Ishikawa (cell line): ENCODE results near the gene FXR2.
A peak's percentile ranks its signal among the peaks of the same experiment; 100 is the strongest.

Source experiments
- CEBPB ChIP-seq: IDR thresholded peaks from 2 replicates; pipeline ENCODE4 v1.6.1; 2012
- CREB1 ChIP-seq: IDR thresholded peaks from 2 replicates; pipeline ENCODE4 v1.6.1; 2012; ENCODE audit warnings: low read depth
- EGR1 ChIP-seq: IDR thresholded peaks from 2 replicates; pipeline ENCODE4 v1.6.1; 2012
- EP300 ChIP-seq: IDR thresholded peaks from 2 replicates; pipeline ENCODE4 v1.6.1; 2012; ENCODE audit warnings: borderline replicate concordance
- FOXM1 ChIP-seq: IDR thresholded peaks from 2 replicates; pipeline ENCODE4 v1.6.1; 2012; ENCODE audit warnings: low read depth, borderline replicate concordance
- NFIC ChIP-seq: IDR thresholded peaks from 2 replicates; pipeline ENCODE4 v1.6.1; 2012
- RAD21 ChIP-seq: IDR thresholded peaks from 2 replicates; pipeline ENCODE4 v1.6.1; 2012; ENCODE audit warnings: low read depth
- TAF1 ChIP-seq: IDR thresholded peaks from 2 replicates; pipeline ENCODE4 v1.6.1; 2012; ENCODE audit warnings: low read depth, mild to moderate bottlenecking
- TCF12 ChIP-seq: IDR thresholded peaks from 2 replicates; pipeline ENCODE4 v1.6.1; 2012; ENCODE audit warnings: low read depth
- TEAD4 ChIP-seq: IDR thresholded peaks from 2 replicates; pipeline ENCODE4 v1.6.1; 2012
- YY1 ChIP-seq: IDR thresholded peaks from 2 replicates; pipeline ENCODE4 v1.6.1; 2012; ENCODE audit warnings: low read depth
- ZBTB7A ChIP-seq: IDR thresholded peaks from 2 replicates; pipeline ENCODE4 v1.6.1; 2012; ENCODE audit warnings: low read depth
- TF ChIP-seq, protein P1 (sequence below): IDR thresholded peaks from 2 replicates; pipeline ENCODE4 v1.6.1; 2012
- TF ChIP-seq, protein P2 (sequence below): IDR thresholded peaks from 2 replicates; pipeline ENCODE4 v1.6.1; 2012
- TF ChIP-seq, protein P3 (sequence below): IDR thresholded peaks from 2 replicates; pipeline ENCODE4 v1.6.1; 2012; ENCODE audit warnings: low read depth, mild to moderate bottlenecking

The FXR2 gene

DNA sequence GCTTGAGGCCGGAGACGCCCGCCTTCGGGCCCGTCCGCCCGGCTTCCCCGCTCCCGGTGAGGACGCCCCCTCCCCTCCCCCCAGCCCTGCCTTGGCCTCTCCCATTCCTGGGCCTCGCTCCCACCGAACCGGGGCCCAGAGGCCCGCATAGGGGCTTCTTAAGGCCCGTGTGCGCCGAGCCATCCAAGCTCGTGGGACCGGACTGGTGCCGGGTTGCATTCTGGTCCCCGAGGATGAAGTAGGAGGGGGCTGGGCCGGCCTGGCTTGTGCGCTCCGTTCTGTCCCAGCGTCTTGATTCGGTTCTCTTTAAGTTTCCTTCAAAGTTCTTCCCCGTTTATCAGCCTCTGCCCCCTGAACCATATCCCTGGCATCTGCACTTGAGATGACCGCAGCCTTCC lies 52.5 kb downstream of the FXR2 start:
- TF ChIP-seq, protein P1, sequence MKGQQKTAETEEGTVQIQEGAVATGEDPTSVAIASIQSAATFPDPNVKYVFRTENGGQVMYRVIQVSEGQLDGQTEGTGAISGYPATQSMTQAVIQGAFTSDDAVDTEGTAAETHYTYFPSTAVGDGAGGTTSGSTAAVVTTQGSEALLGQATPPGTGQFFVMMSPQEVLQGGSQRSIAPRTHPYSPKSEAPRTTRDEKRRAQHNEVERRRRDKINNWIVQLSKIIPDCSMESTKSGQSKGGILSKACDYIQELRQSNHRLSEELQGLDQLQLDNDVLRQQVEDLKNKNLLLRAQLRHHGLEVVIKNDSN, result no peak
- no peak for TF ChIP-seq ZBTB7A
- TF ChIP-seq, protein P2, sequence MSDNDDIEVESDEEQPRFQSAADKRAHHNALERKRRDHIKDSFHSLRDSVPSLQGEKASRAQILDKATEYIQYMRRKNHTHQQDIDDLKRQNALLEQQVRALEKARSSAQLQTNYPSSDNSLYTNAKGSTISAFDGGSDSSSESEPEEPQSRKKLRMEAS, result no peak
- no peak for TF ChIP-seq CREB1
- no peak for TF ChIP-seq EP300
- TF ChIP-seq TCF12, result no peak; the same call in 1 of the 2 replicates
- TF ChIP-seq YY1, result no peak
- TF ChIP-seq, protein P3, sequence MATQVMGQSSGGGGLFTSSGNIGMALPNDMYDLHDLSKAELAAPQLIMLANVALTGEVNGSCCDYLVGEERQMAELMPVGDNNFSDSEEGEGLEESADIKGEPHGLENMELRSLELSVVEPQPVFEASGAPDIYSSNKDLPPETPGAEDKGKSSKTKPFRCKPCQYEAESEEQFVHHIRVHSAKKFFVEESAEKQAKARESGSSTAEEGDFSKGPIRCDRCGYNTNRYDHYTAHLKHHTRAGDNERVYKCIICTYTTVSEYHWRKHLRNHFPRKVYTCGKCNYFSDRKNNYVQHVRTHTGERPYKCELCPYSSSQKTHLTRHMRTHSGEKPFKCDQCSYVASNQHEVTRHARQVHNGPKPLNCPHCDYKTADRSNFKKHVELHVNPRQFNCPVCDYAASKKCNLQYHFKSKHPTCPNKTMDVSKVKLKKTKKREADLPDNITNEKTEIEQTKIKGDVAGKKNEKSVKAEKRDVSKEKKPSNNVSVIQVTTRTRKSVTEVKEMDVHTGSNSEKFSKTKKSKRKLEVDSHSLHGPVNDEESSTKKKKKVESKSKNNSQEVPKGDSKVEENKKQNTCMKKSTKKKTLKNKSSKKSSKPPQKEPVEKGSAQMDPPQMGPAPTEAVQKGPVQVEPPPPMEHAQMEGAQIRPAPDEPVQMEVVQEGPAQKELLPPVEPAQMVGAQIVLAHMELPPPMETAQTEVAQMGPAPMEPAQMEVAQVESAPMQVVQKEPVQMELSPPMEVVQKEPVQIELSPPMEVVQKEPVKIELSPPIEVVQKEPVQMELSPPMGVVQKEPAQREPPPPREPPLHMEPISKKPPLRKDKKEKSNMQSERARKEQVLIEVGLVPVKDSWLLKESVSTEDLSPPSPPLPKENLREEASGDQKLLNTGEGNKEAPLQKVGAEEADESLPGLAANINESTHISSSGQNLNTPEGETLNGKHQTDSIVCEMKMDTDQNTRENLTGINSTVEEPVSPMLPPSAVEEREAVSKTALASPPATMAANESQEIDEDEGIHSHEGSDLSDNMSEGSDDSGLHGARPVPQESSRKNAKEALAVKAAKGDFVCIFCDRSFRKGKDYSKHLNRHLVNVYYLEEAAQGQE, result no peak
- no peak for TF ChIP-seq TAF1
- no peak for TF ChIP-seq CEBPB
- TF ChIP-seq FOXM1, result no peak
- TF ChIP-seq EGR1, result no peak
- no peak for TF ChIP-seq NFIC

DNA sequence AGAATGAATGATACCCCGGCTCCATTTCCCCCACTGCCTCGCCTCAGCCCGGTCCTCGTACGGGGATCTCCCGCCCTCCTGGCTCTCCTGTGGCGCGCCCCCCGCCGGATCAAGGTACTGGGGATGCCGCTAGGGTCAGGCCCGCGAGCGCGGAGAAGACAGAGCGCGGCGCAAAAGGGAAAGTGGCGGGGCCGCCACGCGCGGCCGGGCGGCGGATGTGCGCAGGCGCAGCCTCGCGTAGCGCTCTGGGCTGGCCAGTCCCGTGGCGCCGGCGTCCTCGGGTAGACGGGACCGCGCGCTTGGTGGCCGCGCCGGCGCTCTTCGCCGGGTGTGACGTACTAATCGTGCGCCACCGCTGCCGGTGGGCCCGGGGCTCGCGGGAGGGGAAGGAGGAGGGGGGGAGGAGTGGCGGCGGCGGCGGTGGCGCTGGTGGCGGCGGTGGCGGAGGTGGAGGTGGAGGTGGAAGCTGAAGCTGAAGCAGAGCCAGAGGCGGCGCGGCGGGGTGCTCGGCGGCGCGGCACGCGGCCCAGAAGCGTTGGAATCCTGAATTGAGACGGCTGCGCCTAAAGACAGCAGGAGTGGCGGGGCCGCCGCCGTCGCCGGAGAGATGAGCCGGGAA lies 53.0 kb downstream of the FXR2 start, which contains the start of gene SENP3:
Gene SENP3, plus strand, starts transcription at position 331 of the 619 bp plus-strand sequence. CDS start 1,158 bp downstream, outside the sequence.
- no peak for TF ChIP-seq TEAD4
- peak; percentile 29; the same call in 1 of the 2 replicates for TF ChIP-seq TCF12
- no peak for TF ChIP-seq RAD21
- 0 out of 2 replicates have a peak, but pooled peaks have one; percentile 44 for TF ChIP-seq ZBTB7A
- no peak; the same call in 1 of the 2 replicates for TF ChIP-seq YY1
- no peak for TF ChIP-seq NFIC
- TF ChIP-seq, protein P2, result peak; percentile 66
- TF ChIP-seq, protein P3, result no peak
- TF ChIP-seq CEBPB, result no peak
- TF ChIP-seq TAF1, result peak; percentile 79
- peak; percentile 87 for TF ChIP-seq CREB1

DNA sequence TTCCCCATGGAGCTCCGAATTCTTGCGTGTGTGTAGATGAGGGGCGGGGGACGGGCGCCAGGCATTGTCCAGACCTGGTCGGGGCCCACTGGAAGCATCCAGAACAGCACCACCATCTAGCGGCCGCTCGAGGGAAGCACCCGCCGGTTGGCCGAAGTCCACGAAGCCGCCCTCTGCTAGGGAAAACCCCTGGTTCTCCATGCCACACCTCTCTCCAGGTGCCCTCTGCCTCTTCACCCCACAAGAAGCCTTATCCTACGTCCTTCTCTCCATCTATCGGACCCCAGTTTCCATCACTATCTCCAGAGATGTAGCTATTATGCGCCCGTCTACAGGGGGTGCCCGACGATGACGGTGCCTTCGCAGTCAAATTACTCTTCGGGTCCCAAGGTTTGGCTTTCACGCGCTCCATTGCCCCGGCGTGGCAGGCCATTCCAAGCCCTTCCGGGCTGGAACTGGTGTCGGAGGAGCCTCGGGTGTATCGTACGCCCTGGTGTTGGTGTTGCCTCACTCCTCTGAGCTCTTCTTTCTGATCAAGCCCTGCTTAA lies 53.6 kb downstream of the FXR2 start:
- TF ChIP-seq YY1 (no peak), RAD21 (peak; percentile 84), EGR1 (no peak), NFIC (peak; percentile 47; the same call in 1 of the 2 replicates)
- TF ChIP-seq, protein P1, result no peak
- TF ChIP-seq, protein P3, result no peak
- TF ChIP-seq, protein P2, result 0 out of 2 replicates have a peak, but pooled peaks have one; percentile 10
